Neural progenitor cell (in vitro differentiated cells): ENCODE results near the gene PLCB1. TPM values are rescaled to one million over a fixed set of nuclear protein-coding genes. Genes with fewer than 3 reads are reported as not detected.

Source experiments
- DNase-seq: peaks from one replicate; pipeline ENCODE4 v3.0.0-alpha.2; 2016; ENCODE audit warnings: low spot score
- H2AFZ ChIP-seq: fragments of 200-600 bp; sonication (generic); replicated peaks from 2 replicates; pipeline ENCODE4 v1.6.1; 2016; ENCODE audit warnings: antibody characterized with exemption
- H3F3A ChIP-seq: fragments of 200-600 bp; sonication (generic); 2 replicates; pipeline ENCODE4 v1.6.1; 2016; ENCODE audit warnings: antibody characterized with exemption, low read depth
- H3K27ac ChIP-seq: fragments of 200-600 bp; sonication (generic); 2 replicates; pipeline ENCODE4 v1.5.1; 2016; ENCODE audit warnings: mild to moderate bottlenecking
- H3K27me3 ChIP-seq: fragments of 200-600 bp; sonication (generic); 2 replicates; pipeline ENCODE4 v1.6.1; 2016; ENCODE audit warnings: mild to moderate bottlenecking, moderate library complexity
- H3K36me3 ChIP-seq: fragments of 200-600 bp; sonication (generic); 2 replicates; pipeline ENCODE4 v1.5.1; 2016
- H3K4me1 ChIP-seq: fragments of 200-600 bp; sonication (generic); 2 replicates; pipeline ENCODE4 v1.6.1; 2016; ENCODE audit warnings: mixed run types
- H3K4me2 ChIP-seq: fragments of 200-600 bp; sonication (generic); 2 replicates; pipeline ENCODE4 v1.6.1; 2016
- H3K4me3 ChIP-seq: fragments of 200-600 bp; sonication (generic); 2 replicates; pipeline ENCODE4 v1.5.1; 2016
- H3K79me2 ChIP-seq: fragments of 200-600 bp; sonication (generic); 2 replicates; pipeline ENCODE4 v1.6.1; 2016; ENCODE audit warnings: low read depth
- H3K9ac ChIP-seq: fragments of 200-600 bp; sonication (generic); 2 replicates; pipeline ENCODE4 v1.6.1; 2016
- H3K9me3 ChIP-seq: fragments of 200-600 bp; sonication (generic); 2 replicates; pipeline ENCODE4 v1.5.1; 2016; ENCODE audit warnings: low read depth
- H4K20me1 ChIP-seq: fragments of 200-600 bp; sonication (generic); 2 replicates; pipeline ENCODE4 v1.6.1; 2016; ENCODE audit warnings: low read depth
- H3K27ac Mint-ChIP-seq: 3 replicates; pipeline ENCODE4 v1.8.0; 2021; ENCODE audit warnings: mixed read lengths
- H3K27me3 Mint-ChIP-seq: 2 replicates; pipeline ENCODE4 v1.8.0; 2022; ENCODE audit warnings: low read depth, mild to moderate bottlenecking, inconsistent platforms, moderate library complexity, mixed read lengths; ENCODE audit not compliant: insufficient read depth
- H3K36me3 Mint-ChIP-seq: 3 replicates; pipeline ENCODE4 v1.8.0; 2021; ENCODE audit warnings: mixed read lengths
- H3K4me1 Mint-ChIP-seq: 3 replicates; pipeline ENCODE4 v1.8.0; 2021; ENCODE audit warnings: mixed read lengths
- H3K4me3 Mint-ChIP-seq: 3 replicates; pipeline ENCODE4 v1.8.0; 2021; ENCODE audit warnings: mild to moderate bottlenecking, moderate library complexity, mixed read lengths
- H3K9me3 Mint-ChIP-seq: 3 replicates; pipeline ENCODE4 v1.8.0; 2020; ENCODE audit warnings: mixed read lengths
- CTCF ChIP-seq: fragments of 200-600 bp; sonication (generic); IDR thresholded peaks from 2 replicates; pipeline ENCODE4 v1.5.1; 2017; ENCODE audit warnings: antibody characterized with exemption, mild to moderate bottlenecking
- EZH2 ChIP-seq: fragments of 200-600 bp; sonication (generic); IDR thresholded peaks from 2 replicates; pipeline ENCODE4 v1.6.1; 2017; ENCODE audit warnings: antibody characterized with exemption, mild to moderate bottlenecking, moderate library complexity
- EZH2phosphoT487 ChIP-seq: fragments of 200-600 bp; sonication (generic); IDR thresholded peaks from 2 replicates; pipeline ENCODE4 v1.6.1; 2017; ENCODE audit warnings: antibody characterized with exemption
- total RNA-seq: library from RNA; depleted of rRNA; stranded (reverse); fragments of >200 nt; gene quantifications from 2 replicates; pipeline ENCODE4 v1.2.3, GENCODE V29; 2015; ENCODE audit warnings: low replicate concordance

Gene PLCB1
- total RNA-seq, 1 donor from 2014 or later = 30.2 TPM

- H2AFZ ChIP-seq = no peak overlapping the region
- Mint-ChIP-seq H3K27me3 (no peaks in the 10 kb centered on the region), H3K4me1 (peaks cover 32% of the 10 kb centered on the region), H3K9me3 (no peaks in the 10 kb centered on the region), H3K27ac (peak overlapping the region; percentile 42), H3K4me3 (no peak overlapping the region), H3K36me3 (no peaks in the 10 kb centered on the region)
- no peaks in the 10 kb centered on the region for H3K27me3 ChIP-seq
- H3K4me3 ChIP-seq = no peak overlapping the region
- no peak for TF ChIP-seq EZH2phosphoT487
- TF ChIP-seq CTCF = no peak
- TF ChIP-seq EZH2 = no peak
- H3K79me2 ChIP-seq = no peaks in the 10 kb centered on the region
- no peaks in the 10 kb centered on the region for H4K20me1 ChIP-seq
- H3K9me3 ChIP-seq = no peaks in the 10 kb centered on the region
- H3K9ac ChIP-seq = no peak overlapping the region
- no peak overlapping the region for H3K27ac ChIP-seq
- no peaks in the 10 kb centered on the region for H3F3A ChIP-seq
- H3K36me3 ChIP-seq = no peaks in the 10 kb centered on the region
- no peak overlapping the region for H3K4me2 ChIP-seq
- no peak for DNase-seq
- peaks cover 7% of the 10 kb centered on the region for H3K4me1 ChIP-seq
These were observed 203.6 kb downstream of the PLCB1 start for GRCh38 chr20:8335495-8336195.

GRCh38 chr20:8339349-8339748, 207.3 kb downstream of the PLCB1 start:
- Histone ChIP-seq H3K79me2 (no peaks in the 10 kb centered on the region), H3K36me3 (no peaks in the 10 kb centered on the region), H3K27me3 (no peaks in the 10 kb centered on the region), H3K4me3 (no peak overlapping the region), H3F3A (no peaks in the 10 kb centered on the region), H4K20me1 (no peaks in the 10 kb centered on the region), H3K9me3 (no peaks in the 10 kb centered on the region), H3K4me2 (no peak overlapping the region), H3K9ac (no peak overlapping the region), H2AFZ (no peak overlapping the region), H3K27ac (no peak overlapping the region), H3K4me1 (peaks cover 13% of the 10 kb centered on the region)
- H3K36me3 Mint-ChIP-seq = no peaks in the 10 kb centered on the region
- peaks cover under 1% of the 10 kb centered on the region for H3K27me3 Mint-ChIP-seq
- DNase-seq = no peak
- H3K27ac Mint-ChIP-seq = no peak overlapping the region
- H3K9me3 Mint-ChIP-seq = no peaks in the 10 kb centered on the region
- peaks cover 19% of the 10 kb centered on the region for H3K4me1 Mint-ChIP-seq
- H3K4me3 Mint-ChIP-seq = no peak overlapping the region
- TF ChIP-seq EZH2phosphoT487 (no peak), EZH2 (no peak), CTCF (no peak)

GRCh38 chr20:8342391-8342790, 210.3 kb downstream of the PLCB1 start:
- TF ChIP-seq EZH2phosphoT487 = no peak
- TF ChIP-seq EZH2 = no peak
- TF ChIP-seq CTCF = no peak
- Histone ChIP-seq H3K4me1 (peaks cover 16% of the 10 kb centered on the region), H3K79me2 (no peaks in the 10 kb centered on the region), H3K36me3 (no peaks in the 10 kb centered on the region), H3K9me3 (no peaks in the 10 kb centered on the region), H3K9ac (no peak overlapping the region), H3F3A (no peaks in the 10 kb centered on the region), H2AFZ (no peak overlapping the region), H4K20me1 (no peaks in the 10 kb centered on the region), H3K4me2 (no peak overlapping the region), H3K27ac (no peak overlapping the region), H3K27me3 (no peaks in the 10 kb centered on the region), H3K4me3 (no peak overlapping the region)
- H3K4me1 Mint-ChIP-seq = peaks cover 21% of the 10 kb centered on the region
- H3K4me3 Mint-ChIP-seq = no peak overlapping the region
- H3K9me3 Mint-ChIP-seq = no peaks in the 10 kb centered on the region
- H3K36me3 Mint-ChIP-seq = no peaks in the 10 kb centered on the region
- H3K27me3 Mint-ChIP-seq = peaks cover 2% of the 10 kb centered on the region
- H3K27ac Mint-ChIP-seq = no peak overlapping the region
- no peak for DNase-seq
